Frontal cortex (tissue), 4 donors: ENCODE measurements around the gene LRCH4. TPM values are rescaled to one million over a fixed set of nuclear protein-coding genes. Genes with fewer than 3 reads are reported as not detected.

Experiments used
- DNase-seq, 2 donors: peaks; one replicate each; pipeline ENCODE4 v3.0.0; 2012; ENCODE audit warnings: low spot score in 2 of 2
- FAIRE-seq: peaks from 2 replicates; lab custom pipeline; 2012; peaks lifted over from hg19 to GRCh38; lab: Jason Lieb, UNC
- total RNA-seq: library from RNA; depleted of rRNA; stranded (reverse); fragments of >200 nt; gene quantifications from one replicate; pipeline ENCODE4 v1.2.3, GENCODE V29; 2014
- donor health status: control.
- donor health status: control.
- donor health status: control.

The LRCH4 gene
- total RNA-seq, 1 donor from 2014 or later = 6.1 TPM

GRCh38 chr7:100607111-100607510 is 21.2 kb upstream of the LRCH4 start:
- DNase-seq (no peak), FAIRE-seq (no peak)

GRCh38 chr7:100606313-100606712 is 20.4 kb upstream of the LRCH4 start:
- FAIRE-seq (no peak), DNase-seq (no peak)

- FAIRE-seq = no peak
- peak in 1 of 2 donors; percentile 60 for DNase-seq
Measured at GRCh38 chr7:100604976-100605911, 19.3 kb upstream of the LRCH4 start.

- FAIRE-seq = no peak
- DNase-seq = peak; percentile 75 to 84
Measured at GRCh38 chr7:100604028-100604975, 18.4 kb upstream of the LRCH4 start.

GRCh38 chr7:100603726-100604027 is 17.7 kb upstream of the LRCH4 start:
- peak in 1 of 2 donors; percentile 46 for DNase-seq
- no peak for FAIRE-seq

GRCh38 chr7:100602889-100603725 is 17.2 kb upstream of the LRCH4 start:
- FAIRE-seq = no peak

GRCh38 chr7:100600730-100601038 is 14.8 kb upstream of the LRCH4 start:
- no peak for FAIRE-seq
- no peak for DNase-seq

More at GRCh38 chr7:100602889-100603725, 17.2 kb upstream of the LRCH4 start:
- DNase-seq = peak in 1 of 2 donors; percentile 34

- no peak for FAIRE-seq
Measured at GRCh38 chr7:100599911-100600729, 14.2 kb upstream of the LRCH4 start.

GRCh38 chr7:100598425-100598824 is 12.5 kb upstream of the LRCH4 start:
- no peak for FAIRE-seq
- DNase-seq = no peak

More at GRCh38 chr7:100599911-100600729, 14.2 kb upstream of the LRCH4 start:
- DNase-seq = no peak

GRCh38 chr7:100595188-100595587 is 9.3 kb upstream of the LRCH4 start:
- DNase-seq (no peak), FAIRE-seq (no peak)

- no peak for FAIRE-seq
- DNase-seq = no peak
Measured at GRCh38 chr7:100591596-100591995, 5.7 kb upstream of the LRCH4 start.

- DNase-seq = no peak
- no peak for FAIRE-seq
Measured at GRCh38 chr7:100590077-100590737, 4.3 kb upstream of the LRCH4 start.

- FAIRE-seq = no peak
- no peak for DNase-seq
Measured at GRCh38 chr7:100589341-100589947, 3.5 kb upstream of the LRCH4 start.

- no peak for FAIRE-seq
- DNase-seq = no peak
Measured at GRCh38 chr7:100588438-100588837, 2.5 kb upstream of the LRCH4 start.

GRCh38 chr7:100586266-100587025 is 517 bp upstream of the LRCH4 start, which contains the start of gene FBXO24:
TSS of gene FBXO24 (plus strand) at chr7:100586328. CDS start at chr7:100586626, 298 bp downstream.
- FAIRE-seq (peak; percentile 99), DNase-seq (peak; percentile 98 to 100)

GRCh38 chr7:100584683-100585510 is 1.0 kb downstream of the LRCH4 start:
- DNase-seq = peak in 1 of 2 donors; percentile 39
- no peak for FAIRE-seq
